Measurements from ENCODE around the gene NUP50.
"Not testable (repeated sequence)": the region's sequence is repeated elsewhere in the genome, so short reads cannot be mapped to it uniquely, and the experiment has no call there.

NUP50 gene

DNA sequence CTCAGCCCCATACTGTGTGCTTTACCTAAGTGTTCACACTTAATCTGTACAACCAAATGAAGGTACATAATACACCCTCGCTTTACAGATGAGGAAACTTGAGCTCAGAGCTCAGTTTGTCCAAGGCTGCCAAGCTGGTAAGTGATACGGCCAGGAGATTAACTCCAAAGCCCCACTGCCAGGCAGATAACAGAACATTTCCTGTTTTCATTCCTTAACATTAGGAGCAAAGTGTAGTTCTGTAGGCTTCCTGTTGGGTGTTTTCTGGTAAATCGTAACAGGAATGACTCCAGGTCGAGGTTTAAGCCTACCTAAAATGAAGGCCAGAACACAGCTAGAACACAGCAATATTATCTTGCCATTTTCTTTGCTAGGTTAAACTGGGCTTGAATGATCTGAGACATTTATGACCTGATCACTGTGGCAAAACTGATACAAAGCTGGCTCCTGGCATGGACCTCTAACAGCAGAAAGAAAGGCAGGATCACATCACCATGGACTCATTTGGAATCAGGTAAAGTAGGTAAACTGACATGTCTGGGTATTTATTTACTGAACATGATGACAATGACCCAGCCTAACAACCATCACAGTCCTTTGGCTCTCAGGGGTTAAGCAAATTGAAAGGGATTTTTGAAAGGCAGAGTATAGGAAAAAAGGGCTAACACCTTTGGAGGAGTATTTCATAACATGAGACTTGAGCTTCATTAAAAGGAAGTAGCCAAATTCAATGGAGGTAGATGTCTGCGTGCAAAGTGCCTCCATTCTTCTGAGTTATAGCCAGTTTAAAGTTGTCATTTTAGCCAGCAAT lies 3.9 kb upstream of the NUP50 start:
- no peak for DNase-seq (ENCODE audit: low spot score)

GRCh38 chr22:45162531-45162930 lies 1.2 kb upstream of the NUP50 start:
- DNase-seq (ENCODE audit: low spot score), result no peak

- DNase-seq (ENCODE audit: low spot score), result peak; percentile 39
These were observed 650 bp upstream of the NUP50 start for GRCh38 chr22:45163099-45163450.

- DNase-seq (ENCODE audit: low spot score), result peak; percentile 16
These were observed 754 bp downstream of the NUP50 start for GRCh38 chr22:45164270-45165088.

- no peak for DNase-seq (ENCODE audit: low spot score)
These were observed 3.2 kb downstream of the NUP50 start for GRCh38 chr22:45166932-45167331.

GRCh38 chr22:45169591-45170466 lies 6.1 kb downstream of the NUP50 start:
- DNase-seq (ENCODE audit: low spot score), result no peak

DNA sequence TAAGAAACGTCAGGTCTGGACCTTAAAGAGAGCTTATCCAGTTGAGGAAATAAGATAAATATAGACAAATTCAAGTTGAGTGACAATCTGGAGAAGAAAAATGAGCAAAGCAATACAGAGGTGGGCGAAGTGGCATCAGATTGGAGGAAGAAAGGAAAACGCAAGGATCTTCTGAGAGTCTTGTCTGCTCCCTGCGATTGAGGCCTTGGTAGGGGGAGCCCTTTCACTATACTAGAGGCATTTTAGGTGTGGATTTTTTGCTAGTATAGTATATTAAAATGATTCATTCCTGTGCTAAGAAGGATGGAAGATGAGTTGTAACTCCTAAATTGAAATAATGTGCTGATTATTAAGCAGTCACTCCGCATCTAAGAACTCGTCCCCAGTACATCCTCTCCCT lies 8.1 kb downstream of the NUP50 start:
- no peak for DNase-seq (ENCODE audit: low spot score)

DNA sequence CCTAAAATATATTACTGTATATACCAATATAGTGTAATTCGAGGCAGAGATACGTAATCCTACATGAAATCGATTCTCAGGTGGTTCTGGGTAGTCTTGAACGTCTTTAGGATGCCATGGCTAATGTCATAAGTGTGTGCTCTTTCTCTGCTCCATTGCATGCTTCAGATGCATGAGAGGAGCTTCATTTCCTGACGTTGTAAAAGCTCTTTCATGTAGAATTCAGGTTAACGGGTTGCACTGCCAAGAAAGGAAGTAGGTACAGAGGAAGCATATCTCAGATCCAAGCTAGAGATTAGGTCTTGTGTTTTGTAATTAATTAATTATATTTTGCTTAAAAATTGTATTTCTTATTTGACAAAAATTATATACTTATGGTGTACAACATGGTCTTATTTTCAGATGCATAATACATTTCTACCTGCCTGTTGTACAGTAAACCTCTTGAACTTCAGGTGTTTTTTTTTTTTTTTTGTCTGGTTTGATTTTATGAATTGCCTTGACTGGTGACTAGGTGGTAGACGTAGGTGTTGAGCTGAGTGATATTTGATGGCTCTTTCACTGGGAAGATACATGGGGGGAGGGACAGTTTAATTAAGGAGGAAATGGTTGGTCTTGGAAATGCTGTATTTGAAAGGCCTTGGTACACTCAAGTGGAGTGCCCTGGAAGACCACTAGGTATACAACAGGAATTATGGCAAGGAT lies 9.3 kb downstream of the NUP50 start:
- DNase-seq (ENCODE audit: low spot score), result no peak

DNA sequence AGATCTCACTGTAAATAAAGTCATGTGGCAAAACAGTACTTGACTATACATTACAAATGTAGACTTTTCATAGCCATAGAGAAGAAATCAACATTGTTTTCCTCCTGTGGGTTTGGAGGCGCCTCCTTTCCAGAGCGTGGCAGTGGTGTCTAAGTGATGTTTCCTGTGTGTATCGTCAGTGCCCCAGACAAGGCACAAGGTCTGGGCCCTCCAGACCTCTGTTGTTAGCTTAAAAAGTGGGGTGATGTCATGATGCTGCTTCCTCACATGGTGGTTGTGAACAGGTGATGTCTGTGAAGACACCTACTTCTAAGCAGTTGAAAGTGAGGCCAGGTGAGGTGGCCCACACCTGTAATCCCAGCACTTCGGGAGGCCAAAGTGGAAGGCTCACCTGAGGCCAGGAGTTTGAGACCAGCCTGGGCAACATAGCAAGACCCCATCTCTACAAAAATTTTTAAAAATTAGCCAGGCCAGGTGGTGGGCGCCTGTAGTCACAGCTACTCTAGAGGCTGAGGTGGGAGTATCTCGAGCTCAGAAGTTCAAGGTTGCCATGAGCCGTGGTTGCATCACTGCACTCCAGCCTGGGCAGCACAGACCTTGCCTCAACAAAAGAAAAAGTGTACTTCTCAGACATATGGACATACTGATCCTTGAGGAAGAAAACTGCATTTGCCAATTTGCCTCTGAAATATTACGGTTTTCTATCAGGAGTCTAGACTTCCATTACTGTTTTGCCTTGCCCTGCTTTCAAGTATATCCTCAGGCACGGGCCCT lies 15.7 kb downstream of the NUP50 start:
- no peak for DNase-seq (ENCODE audit: low spot score)

DNA sequence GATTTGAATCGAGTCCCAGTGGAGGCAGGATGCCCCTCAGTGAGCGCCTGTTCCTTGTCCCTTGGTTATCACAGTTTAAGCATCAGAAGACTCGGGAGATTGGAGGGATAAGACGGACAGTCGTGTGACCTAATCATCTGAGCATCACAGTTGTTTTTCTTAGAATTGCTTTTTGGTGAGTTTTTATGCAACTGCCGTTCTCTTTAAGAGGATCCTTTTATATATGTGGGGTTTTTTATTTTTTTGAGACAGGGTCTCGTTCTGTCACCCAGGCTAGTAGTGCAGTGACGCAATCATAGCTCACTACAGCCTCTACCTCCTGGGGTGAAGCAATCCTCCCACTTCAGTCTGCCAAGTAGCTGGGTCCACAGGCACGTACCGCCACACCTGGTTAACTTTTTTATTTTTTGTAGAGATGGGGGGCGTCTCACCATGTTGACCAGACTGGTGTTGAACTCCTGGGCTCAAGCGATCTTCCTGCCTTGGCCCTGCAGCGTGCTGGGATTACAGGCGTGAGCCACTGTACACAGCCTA lies 16.5 kb downstream of the NUP50 start:
- no peak for DNase-seq (ENCODE audit: low spot score)

GRCh38 chr22:45181240-45181639 lies 17.5 kb downstream of the NUP50 start:
- no peak for DNase-seq (ENCODE audit: low spot score)

DNA sequence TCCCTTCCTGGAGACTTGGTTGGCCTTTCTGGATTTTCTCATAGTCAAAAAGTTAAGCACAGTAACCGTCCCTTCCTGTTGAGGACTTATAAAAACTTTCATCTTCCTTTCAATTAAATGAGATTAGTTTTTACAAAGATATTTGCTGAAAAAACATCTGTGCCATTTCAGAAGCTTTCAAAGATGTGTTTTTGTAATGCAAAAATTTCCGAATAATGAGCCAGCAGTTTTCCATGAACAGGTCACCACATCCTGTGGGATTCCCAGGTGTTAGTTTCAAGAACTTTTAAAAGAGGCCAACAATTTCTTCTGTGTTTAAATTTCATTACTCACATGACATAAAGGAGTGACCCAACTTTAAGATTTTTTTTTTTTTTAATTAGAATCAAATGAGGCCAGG lies 18.0 kb downstream of the NUP50 start:
- no peak for DNase-seq (ENCODE audit: low spot score)

DNA sequence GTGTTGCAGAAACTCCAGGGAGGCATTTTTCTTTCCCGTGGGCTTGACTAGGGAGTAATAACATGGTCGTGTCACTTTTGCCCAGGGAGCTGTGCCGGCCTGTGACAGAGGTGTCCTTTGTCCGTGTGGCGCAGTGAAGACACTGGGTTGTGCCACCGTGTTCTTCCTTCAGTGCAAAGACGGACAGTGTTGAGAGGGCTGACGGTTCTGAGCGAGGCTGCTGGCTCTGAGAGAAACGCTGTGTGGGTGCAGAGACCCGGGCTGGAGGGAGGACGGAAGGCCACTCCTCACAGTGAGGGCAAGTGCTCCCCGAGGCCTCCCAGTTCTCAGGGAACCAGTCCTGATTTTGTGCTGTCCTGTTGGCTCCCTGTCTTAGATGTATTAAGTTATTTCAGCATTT lies 20.2 kb downstream of the NUP50 start:
- DNase-seq (ENCODE audit: low spot score), result no peak

GRCh38 chr22:45185718-45186514 lies 22.2 kb downstream of the NUP50 start:
- no peak for DNase-seq (ENCODE audit: low spot score)

GRCh38 chr22:45187891-45188290 lies 24.2 kb downstream of the NUP50 start:
- no peak for DNase-seq (ENCODE audit: low spot score)

- no peak for DNase-seq (ENCODE audit: low spot score)
These were observed 25.1 kb downstream of the NUP50 start for GRCh38 chr22:45188779-45189178.

- DNase-seq (ENCODE audit: low spot score), result no peak
These were observed 26.6 kb downstream of the NUP50 start for GRCh38 chr22:45190202-45190872.

GRCh38 chr22:45191746-45192145 lies 28.0 kb downstream of the NUP50 start:
- DNase-seq (ENCODE audit: low spot score), result not testable (repeated sequence)

DNA sequence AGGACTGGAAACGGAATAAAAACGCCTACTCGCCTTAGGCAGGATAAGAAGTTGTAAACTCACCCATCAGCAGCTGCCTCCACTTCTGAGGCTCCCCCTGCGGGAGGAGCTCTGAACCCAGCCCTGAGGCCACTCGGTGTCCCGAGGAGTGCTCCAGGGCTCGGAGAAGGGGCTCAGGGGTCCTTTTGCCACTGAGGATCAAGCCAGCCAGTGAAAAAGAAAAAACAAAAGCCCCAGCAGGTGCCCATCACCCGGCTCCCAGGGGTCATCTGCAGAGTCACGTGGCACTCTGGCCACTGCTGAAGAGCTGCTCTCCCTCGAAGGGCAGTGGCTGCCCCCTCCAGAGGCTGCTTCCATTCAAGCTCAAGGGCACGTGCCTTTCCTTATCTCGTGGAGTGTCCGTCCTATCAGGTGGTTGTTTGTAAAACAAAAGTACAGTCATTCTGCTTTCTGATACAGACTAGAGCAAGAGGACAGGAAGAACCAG lies 29.0 kb downstream of the NUP50 start:
- peak; percentile 10 for DNase-seq (ENCODE audit: low spot score)

All from AG08395 (cell line).